SIG-M5 treated with dmso at 0.1 percent for 504 hours (cell line): ENCODE data around the gene GREB1L.

Experiments
- DNase-seq: peaks from one replicate; lab custom pipeline; 2025; ENCODE audit not compliant: unreplicated experiment; lab: John Stamatoyannopoulos, UW

Gene GREB1L

DNA sequence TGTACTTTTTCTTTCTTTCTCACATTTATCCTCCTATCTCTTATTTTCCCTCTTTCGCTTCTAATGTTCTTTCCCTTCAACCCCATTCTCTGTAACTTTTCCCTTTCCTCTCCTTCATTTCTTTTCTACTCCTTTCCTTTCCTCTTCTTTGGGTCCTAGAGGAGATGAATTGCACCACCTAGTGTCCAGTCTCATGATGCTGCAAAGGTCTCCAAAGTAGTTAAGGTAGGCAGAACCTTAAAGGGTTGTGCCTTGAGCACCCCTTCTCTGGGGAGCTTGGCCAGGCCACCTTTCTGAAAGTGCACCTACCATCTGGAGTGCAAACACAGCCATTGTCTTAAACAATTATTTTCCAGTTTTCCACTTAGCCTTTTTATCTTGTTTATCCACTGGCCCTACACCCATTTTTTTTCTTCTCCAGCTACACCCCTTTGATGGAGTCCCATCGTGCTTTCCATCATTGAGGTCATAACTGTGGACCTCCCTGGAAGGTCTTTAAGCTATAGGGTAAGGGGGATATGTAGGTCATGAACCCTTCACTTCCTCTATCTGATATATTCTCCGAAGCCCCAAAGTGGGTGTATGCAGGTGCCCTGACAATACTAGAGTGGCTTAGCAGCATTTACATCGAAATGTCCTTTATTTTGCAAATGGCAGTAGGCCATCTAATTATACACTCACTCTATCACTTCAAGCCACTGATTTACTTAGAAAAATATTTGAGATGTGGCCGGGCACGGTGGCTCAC, 202.6 kb downstream of the GREB1L start:
- peak; percentile 53 for DNase-seq

DNA sequence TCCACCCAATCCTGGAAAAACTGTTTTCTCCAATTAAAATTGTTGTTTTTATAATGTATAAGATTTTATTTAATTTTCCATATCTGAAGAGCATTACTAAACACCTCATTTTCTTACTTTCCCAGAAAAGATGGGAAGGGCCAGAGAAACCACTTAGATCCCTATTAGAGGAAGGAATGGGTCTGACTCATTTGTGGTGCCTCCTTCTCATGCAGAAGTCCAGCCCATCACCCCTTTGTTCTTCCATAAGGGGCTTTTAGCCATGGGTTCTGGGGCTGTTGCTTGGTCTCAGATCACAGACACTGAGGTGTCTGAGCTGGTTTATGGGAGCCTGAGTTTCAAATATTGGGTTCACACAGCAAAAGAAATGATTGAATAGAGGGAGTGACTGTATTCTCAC, 206.3 kb downstream of the GREB1L start:
- DNase-seq, result no peak

DNA sequence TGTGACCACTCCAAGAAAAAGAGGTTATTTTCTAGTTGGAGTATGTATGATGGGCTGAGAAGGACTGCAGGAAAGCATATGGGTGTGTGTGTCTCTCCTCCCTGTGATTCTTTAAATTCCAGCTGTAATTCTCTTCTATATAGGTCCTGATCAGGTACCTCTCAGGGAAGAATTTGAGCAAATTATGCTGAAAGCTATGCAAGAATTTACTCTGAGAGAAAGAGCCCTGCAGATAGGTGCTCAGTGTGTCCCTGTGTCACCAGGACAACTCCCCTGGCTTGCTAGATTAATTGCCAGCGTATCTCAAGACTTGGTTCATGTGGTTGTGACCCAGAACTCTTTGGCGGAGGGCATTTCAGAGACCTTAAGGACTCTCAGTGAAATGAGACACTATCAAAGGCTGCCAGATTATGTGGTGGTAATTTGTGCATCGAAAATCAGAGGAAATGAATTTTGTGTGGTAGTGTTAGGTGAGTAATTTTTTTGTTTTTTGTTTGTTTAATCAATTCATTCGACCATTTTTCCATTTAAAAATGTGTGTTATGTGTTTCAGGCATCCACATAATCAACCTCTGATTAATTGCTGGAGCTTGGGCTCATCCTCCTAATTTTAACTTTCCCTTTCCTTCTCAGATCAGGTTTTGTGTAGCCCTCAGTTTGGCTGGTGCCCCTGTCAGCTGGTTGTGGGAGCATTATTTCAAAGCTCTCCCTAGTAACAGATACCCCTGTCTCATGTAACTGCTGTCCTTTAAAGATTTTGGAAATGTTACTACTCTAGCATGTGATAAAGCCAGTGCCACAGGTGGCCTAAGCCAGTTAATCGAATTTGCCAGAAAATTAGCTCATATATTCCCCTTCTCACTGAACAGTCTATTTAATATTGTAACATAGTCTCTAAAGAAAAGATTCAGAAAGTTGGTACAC, 207.6 kb downstream of the GREB1L start:
- no peak for DNase-seq

DNA sequence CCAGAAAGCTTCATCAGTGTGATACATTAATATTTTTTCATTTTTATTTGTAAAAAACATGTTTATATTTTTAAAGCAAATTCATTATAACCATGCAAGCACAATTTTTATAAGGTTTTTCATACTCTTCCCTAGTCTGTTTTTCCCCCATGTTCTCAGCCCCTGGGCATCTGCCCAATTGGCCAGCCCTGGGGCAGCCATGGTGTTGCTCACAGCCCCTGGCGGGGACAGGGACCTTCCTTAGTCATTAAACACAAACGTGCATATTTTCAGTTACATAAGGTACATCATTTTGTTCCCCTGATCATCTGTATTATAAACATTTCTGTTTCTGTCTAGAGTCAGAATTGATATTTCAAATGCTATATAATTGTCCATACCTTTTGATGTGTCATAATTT, 208.5 kb downstream of the GREB1L start:
- no peak for DNase-seq

DNA sequence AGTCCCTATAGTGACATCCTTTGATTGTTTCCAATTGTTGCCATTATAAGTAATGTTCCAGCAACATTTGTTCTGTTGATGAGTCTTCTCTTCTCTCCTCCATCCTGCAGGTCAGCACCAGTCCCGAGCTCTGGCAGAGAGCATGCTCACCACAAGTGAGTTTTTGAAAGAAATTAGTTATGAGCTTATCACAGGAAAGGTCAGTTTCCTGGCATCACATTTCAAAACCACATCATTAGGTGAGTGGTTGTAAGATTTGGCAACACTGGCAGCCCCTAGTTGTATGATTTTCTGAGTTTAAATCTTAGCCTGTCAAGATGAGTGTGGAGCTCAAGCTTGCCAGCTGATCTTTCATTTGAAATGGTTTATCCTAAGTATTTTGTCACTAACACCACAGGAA, 208.9 kb downstream of the GREB1L start:
- DNase-seq, result no peak

GRCh38 chr18:21451851-21452250, 209.8 kb downstream of the GREB1L start:
- DNase-seq, result no peak

GRCh38 chr18:21452276-21452780, 210.3 kb downstream of the GREB1L start:
- DNase-seq, result no peak

DNA sequence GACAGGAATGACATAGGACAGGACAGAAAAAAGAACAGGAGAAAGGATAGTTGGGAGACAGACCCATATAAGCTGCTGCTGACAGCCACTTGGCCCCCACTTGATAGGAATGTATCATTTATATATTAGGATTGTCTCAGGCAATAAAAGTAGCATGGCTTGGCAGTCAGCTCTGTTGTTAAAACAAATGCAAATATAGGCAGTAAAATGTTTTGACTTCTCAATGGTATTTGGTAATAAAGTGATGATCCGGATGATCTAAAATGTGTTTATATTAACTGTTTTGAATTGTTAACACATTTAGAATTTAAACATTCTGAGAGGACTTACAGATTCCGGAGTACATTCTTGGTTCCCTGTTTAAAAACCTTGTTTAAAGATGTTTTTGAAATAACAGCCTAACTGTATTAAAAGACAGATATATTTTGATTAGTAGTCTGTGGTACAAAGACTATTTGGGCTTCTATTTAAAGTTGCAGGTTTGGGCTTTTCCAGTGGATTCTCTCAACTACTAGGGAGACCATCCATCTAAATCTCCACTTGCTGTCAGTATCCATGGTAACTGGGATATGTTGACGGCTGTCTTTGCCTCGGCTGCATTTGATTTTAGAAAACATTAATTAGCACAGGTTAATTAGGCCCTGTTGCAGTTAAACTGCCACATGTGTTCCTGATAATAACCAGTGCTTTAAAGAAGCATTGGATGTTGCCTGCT, 210.9 kb downstream of the GREB1L start:
- no peak for DNase-seq

DNA sequence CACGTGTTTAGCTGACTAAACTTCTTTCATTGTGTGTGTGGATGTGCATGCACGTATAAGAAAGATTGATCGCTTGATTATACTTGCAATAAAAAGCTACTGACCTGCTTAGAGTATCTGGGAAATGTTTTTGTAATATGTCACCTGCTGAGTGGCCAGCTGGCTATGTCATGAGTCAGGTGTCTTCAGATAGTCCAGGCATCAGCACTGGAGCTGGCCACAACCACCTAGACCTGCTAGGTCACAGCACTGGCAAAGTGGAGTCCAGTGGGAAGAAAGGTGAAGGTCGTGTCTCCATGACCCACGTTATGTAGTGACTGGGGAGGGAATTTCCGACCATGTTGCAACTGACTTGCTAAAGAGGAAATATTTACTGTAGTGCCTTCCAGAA, 211.5 kb downstream of the GREB1L start:
- no peak for DNase-seq

DNA sequence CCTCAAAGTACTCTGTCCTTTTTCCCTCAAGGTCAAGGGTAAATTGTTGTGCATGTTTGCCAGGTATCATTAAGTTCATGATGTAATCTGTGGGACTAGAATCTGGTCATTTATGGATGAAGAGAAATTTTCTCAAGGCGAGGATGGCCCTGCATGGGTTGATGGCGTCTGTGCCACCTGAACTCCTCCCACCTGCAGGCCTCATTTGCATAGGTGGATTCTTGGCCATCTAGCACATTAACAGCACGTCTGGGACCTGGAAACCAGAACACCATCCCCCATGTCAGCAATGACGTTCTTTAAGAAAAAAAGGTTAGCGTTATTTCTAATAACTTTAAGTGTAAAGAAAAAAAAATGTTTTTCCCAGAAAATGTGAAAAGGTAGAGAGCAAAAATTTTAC, 212.7 kb downstream of the GREB1L start:
- no peak for DNase-seq

GRCh38 chr18:21456428-21457178, 214.6 kb downstream of the GREB1L start:
- DNase-seq, result no peak

DNA sequence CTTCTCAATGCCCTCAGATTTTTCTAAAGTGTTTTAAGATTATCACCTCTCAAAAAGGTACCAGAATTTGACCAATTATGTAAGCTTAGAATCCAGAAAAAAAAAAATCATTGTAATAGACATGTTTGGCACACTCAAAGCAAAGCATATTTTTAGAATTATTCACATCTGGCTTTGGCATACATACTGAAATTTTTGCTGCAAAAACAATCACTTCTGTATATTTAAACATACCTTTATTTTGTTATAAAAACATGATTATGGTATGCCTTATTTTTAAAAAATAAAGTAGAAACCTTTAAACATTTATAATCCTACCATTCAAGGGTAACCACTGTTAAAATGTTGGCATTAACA, 215.1 kb downstream of the GREB1L start:
- DNase-seq, result no peak

DNA sequence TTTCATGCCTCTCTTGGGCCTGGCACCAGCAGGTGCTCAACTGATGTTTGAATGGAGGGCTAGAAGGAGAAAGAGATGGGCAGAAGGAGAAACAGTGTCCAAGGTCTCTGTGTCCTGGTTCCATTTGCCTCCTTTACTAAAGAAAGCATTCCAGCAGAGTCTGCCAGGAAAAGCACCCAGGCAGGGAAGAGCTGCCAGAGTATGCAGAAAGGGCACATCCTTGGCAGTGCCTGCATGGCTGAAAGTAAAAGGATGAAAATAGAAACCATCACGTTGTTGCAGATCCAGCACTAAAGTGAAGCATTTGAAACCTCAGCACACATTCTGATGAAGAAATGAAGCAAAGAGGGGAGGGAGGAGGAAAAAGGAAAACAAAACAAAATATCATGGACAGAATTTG, 216.3 kb downstream of the GREB1L start:
- no peak for DNase-seq

DNA sequence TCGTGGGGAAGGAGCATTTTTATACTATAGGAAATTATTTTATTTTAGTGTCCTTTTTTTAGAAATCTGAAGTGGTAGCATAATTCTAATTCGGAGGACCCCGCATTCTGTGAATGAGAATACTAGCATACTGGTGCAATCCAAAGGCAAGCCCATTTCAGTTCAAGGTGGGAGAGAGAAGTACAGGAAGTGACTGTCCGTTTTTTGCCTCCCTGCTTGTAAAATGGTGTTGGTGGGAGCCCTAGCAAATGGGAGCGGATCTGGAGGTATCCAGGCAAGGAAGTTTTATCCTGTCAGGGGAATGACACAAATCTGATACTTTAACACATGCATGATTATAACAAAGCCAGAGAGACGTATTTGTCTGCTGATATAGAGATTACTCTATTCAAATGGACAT, 216.8 kb downstream of the GREB1L start:
- no peak for DNase-seq

GRCh38 chr18:21459706-21460286, 217.8 kb downstream of the GREB1L start:
- DNase-seq, result no peak

- DNase-seq, result no peak
These were observed 219.4 kb downstream of the GREB1L start for GRCh38 chr18:21461460-21461859.

DNA sequence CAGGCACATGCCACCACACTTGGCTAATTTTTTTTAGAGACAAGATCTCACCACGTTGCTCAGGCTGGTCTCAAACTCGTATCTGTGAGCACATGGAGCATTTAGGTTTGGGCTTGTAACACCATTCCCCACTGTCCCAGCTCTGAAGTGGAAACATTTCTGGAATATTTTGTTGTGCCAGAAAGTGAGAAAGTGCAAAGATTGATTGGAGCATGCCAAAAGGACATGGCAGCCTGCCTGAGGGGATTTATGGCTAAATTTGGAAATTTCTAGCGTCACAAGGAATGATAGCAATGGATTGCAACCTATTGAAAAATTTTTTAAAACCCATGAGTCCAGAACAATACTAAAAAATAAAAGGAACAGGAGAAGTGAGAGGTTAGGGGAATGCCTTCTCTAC, 221.7 kb downstream of the GREB1L start:
- DNase-seq, result no peak

DNA sequence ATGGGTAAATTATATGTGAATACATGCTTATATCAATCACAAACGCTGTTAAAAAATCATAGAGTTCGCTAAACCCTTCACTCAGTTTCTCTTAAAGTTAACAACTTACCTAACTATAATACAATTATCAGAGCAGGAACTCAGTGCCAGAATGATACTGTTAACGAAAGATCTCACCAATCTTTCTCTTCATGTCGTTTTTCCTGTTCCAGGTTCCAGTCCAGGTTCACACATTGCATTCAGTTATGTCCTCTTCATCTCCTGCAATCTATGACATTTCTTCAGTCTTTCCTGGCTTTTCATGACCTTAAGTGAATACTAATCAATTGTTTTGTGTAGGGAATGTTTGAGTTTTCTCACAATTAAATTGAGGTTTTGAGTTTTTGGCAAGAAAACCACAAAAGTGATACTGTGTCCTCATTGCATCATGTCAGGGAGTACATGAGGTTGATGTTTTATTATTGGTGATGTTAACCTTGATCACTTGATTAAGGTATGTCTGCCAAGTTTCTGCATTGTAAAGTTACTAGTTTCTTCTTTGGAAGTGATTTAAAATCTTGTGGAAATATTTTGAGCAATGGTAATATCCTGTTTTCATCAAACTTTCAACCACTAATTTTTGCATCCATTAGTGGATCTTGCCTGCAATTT, 226.6 kb downstream of the GREB1L start:
- no peak for DNase-seq

GRCh38 chr18:21472741-21473140, 230.7 kb downstream of the GREB1L start:
- DNase-seq, result no peak

DNA sequence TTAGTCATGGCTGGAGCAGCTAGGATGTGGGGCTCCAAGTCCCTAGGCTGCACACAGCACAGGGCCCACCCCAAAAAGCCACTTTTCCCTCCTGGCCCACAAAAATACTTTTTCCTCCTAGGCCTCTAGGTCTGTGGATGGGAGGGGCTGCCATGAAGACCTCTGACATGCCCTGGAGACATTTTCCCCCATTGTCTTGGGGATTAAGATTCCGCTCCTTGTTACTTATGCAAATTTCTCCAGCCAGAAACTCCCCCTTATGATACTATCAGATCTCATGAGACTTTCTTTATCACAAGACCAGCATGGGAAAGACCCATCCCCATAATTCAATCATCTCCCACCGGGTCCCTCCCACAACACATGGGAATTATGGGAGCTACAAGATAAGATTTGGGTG, 232.6 kb downstream of the GREB1L start:
- DNase-seq, result no peak
